B cell (primary cell): ENCODE measurements around the gene NYAP2. TPM values are rescaled to one million over a fixed set of nuclear protein-coding genes. Genes with fewer than 3 reads are reported as not detected.

ENCODE experiments used
- ATAC-seq: fragments of 200-7000 bp; cut with Tn5 transposase; one replicate; pipeline ENCODE4 v1.10.0; 2021; ENCODE audit warnings: low read depth, mild to moderate bottlenecking, moderate number of reproducible peaks, moderate library complexity
- CTCF ChIA-PET: fragments of 350-600 bp; sonication (Branson Sonifier 250); formaldehyde crosslinking; loops from one replicate; lab custom pipeline; 2021; ENCODE audit warnings: antibody characterized with exemption, inconsistent platforms; lab: Charles Lee
- POLR2A ChIA-PET: fragments of 350-600 bp; sonication (Branson Sonifier 250); formaldehyde crosslinking; loops from one replicate; lab custom pipeline; 2021; ENCODE audit warnings: antibody characterized with exemption; lab: Charles Lee
- DNase-seq: peaks from one replicate; pipeline ENCODE4 v3.0.0; 2013
- H2AFZ ChIP-seq: 2 replicates; pipeline ENCODE4 v1.6.1; 2012; ENCODE audit warnings: mild to moderate bottlenecking, low read depth, low read length; ENCODE audit not compliant: insufficient read depth, poor library complexity, severe bottlenecking
- H3K27ac ChIP-seq, 2 donors: 1 replicate in 1 of 2; 2 replicates in 1 of 2; pipeline ENCODE4 v1.5.1; 2012 to 2013; ENCODE audit warnings: low read length in 2 of 2, mild to moderate bottlenecking in 2 of 2, moderate library complexity in 1 of 2
- H3K27me3 ChIP-seq, 4 experiments: fragments of 200-600 bp in 1 of 4; sonication (generic) in 1 of 4; replicated peaks in 1 of 4; 1 replicate in 2 of 4; 2 replicates in 2 of 4; pipeline versions ENCODE4 v1.6.1 to v1.7.0; 2013 to 2016; ENCODE audit warnings: low read length in 3 of 4, mild to moderate bottlenecking in 2 of 4, mixed read lengths in 1 of 4, moderate library complexity in 1 of 4; ENCODE audit not compliant: insufficient read depth in 4 of 4, control insufficient read depth in 3 of 4; ENCODE audit errors: control extremely low read depth in 1 of 4
- H3K36me3 ChIP-seq, 2 experiments: replicated peaks in 1 of 2; 1 replicate in 1 of 2; 2 replicates in 1 of 2; pipeline versions ENCODE4 v1.6.1 to v1.7.1; 2013; ENCODE audit warnings: low read length in 1 of 2; ENCODE audit not compliant: insufficient read depth in 2 of 2, control insufficient read depth in 1 of 2; ENCODE audit errors: control extremely low read depth in 1 of 2, extremely low read depth in 1 of 2
- H3K4me1 ChIP-seq, 2 donors: fragments of 200-600 bp in 1 of 2; sonication (generic) in 1 of 2; 1 replicate in 1 of 2; 2 replicates in 1 of 2; pipeline versions ENCODE4 v1.5.1 to v1.6.1; 2013 to 2017; ENCODE audit warnings: low read length in 2 of 2; ENCODE audit not compliant: control insufficient read depth in 2 of 2, insufficient read depth in 2 of 2
- H3K4me2 ChIP-seq: replicated peaks from 2 replicates; pipeline ENCODE3; 2012; ENCODE audit warnings: mild to moderate bottlenecking, low read depth, low read length; ENCODE audit not compliant: poor library complexity, severe bottlenecking
- H3K4me3 ChIP-seq, 5 experiments: fragments of 200-600 bp in 1 of 5; sonication (generic) in 1 of 5; 1 replicate in 3 of 5; 2 replicates in 2 of 5; pipeline versions ENCODE4 v1.5.1 to v1.7.0; 2011 to 2016; ENCODE audit warnings: low read length in 4 of 5, mild to moderate bottlenecking in 4 of 5, low read depth in 2 of 5, control low read depth in 1 of 5, moderate library complexity in 1 of 5; ENCODE audit not compliant: insufficient read depth in 1 of 5; ENCODE audit errors: control extremely low read depth in 1 of 5, extremely low read depth in 1 of 5
- H3K79me2 ChIP-seq: fragments of 200-600 bp; sonication (generic); one replicate; pipeline ENCODE4 v1.6.0; 2016; ENCODE audit warnings: low read length; ENCODE audit not compliant: control insufficient read depth, insufficient read depth
- H3K9ac ChIP-seq: fragments of 200-600 bp; sonication (generic); 2 replicates; pipeline ENCODE4 v1.6.1; 2017; ENCODE audit warnings: mild to moderate bottlenecking, low read length, moderate library complexity
- H3K9me3 ChIP-seq, 3 donors: one replicate each; pipeline versions ENCODE4 v1.6.1 to v1.7.1; 2013; ENCODE audit warnings: low read length in 2 of 3; ENCODE audit not compliant: control insufficient read depth in 2 of 3, insufficient read depth in 1 of 3; ENCODE audit errors: control extremely low read depth in 1 of 3
- H4K20me1 ChIP-seq: 2 replicates; pipeline ENCODE4 v1.6.0; 2012; ENCODE audit warnings: mild to moderate bottlenecking, low read length; ENCODE audit not compliant: insufficient read depth, control insufficient read depth, poor library complexity, severe bottlenecking
- H3K27ac Mint-ChIP-seq: one replicate; pipeline ENCODE4 v1.8.0; 2021; ENCODE audit warnings: mixed read lengths
- H3K27me3 Mint-ChIP-seq: one replicate; pipeline ENCODE4 v1.8.0; 2021; ENCODE audit warnings: mixed read lengths
- H3K4me1 Mint-ChIP-seq: one replicate; pipeline ENCODE4 v1.8.0; 2021; ENCODE audit warnings: mixed read lengths
- H3K4me3 Mint-ChIP-seq: one replicate; pipeline ENCODE4 v1.8.0; 2021; ENCODE audit warnings: mixed read lengths
- H3K9me3 Mint-ChIP-seq: one replicate; pipeline ENCODE4 v1.8.0; 2022; ENCODE audit warnings: mixed read lengths; ENCODE audit not compliant: insufficient read depth
- EZH2 ChIP-seq: IDR thresholded peaks from 2 replicates; pipeline ENCODE4 v1.6.1; 2012; ENCODE audit warnings: borderline replicate concordance, low read depth, mild to moderate bottlenecking, moderate library complexity, low read length; ENCODE audit not compliant: insufficient read depth, poor library complexity, severe bottlenecking
- WGBS: methylation state at CpG from one replicate; pipeline ENCODE4 v1.1.5; 2013; ENCODE audit warnings: missing lambda C conversion rate; ENCODE audit not compliant: insufficient coverage; 5-methylcytosine and 5-hydroxymethylcytosine counted together
- intact Hi-C: fragments of 100-400 bp; cut with micrococcal nuclease; formaldehyde crosslinking; loops from one replicate; pipeline ENCODE4 v1.10.0; 2022
- polyA plus RNA-seq: library from polyadenylated mRNA; depleted of rRNA; stranded (reverse); fragments of >200 nt; gene quantifications from 2 replicates; pipeline ENCODE4 v1.2.3, GENCODE V29; 2012
- total RNA-seq, 2 donors: library from RNA; stranded (reverse); fragments of 120-200 nt in 1 of 2; gene quantifications; 1 replicate in 1 of 2; 2 replicates in 1 of 2; pipeline versions ENCODE4 v1.2.3 to v1.2.4, GENCODE V29; 2013 to 2022
- TF ChIP-seq, protein P1 (sequence below): fragments of 200-600 bp; IDR thresholded peaks from one replicate; pipeline ENCODE4 v1.8.0; 2022; ENCODE audit warnings: antibody characterized with exemption, mild to moderate bottlenecking

The NYAP2 gene
- total and polyA plus RNA-seq, 2 donors (not counting 1 experiment from before 2014, with no cell fraction given), result 0.12 to 0.17 TPM

- H3K9me3 ChIP-seq, result peaks cover 0 to 8% (median 0%) of the 10 kb centered on the region in 3 donors
- no peaks in the 10 kb centered on the region for H3K27me3 ChIP-seq
- Mint-ChIP-seq H3K9me3 (peaks cover 7% of the 10 kb centered on the region), H3K4me1 (peaks cover 3% of the 10 kb centered on the region), H3K27ac (no peak overlapping the region), H3K27me3 (peaks cover 3% of the 10 kb centered on the region), H3K4me3 (no peak overlapping the region)
- intact Hi-C loops, result no loop called here
- H3K9ac ChIP-seq, result no peak overlapping the region
- no peaks in the 10 kb centered on the region for H3K36me3 ChIP-seq
- ChIA-PET POLR2A (no interaction called here), CTCF (no interaction called here)
- H4K20me1 ChIP-seq, result no peaks in the 10 kb centered on the region
- no peak for ATAC-seq
- H3K4me3 ChIP-seq, result no peak overlapping the region
- no peak for DNase-seq
- no peak overlapping the region for H2AFZ ChIP-seq
- no peak for TF ChIP-seq EZH2
- TF ChIP-seq, protein P1, sequence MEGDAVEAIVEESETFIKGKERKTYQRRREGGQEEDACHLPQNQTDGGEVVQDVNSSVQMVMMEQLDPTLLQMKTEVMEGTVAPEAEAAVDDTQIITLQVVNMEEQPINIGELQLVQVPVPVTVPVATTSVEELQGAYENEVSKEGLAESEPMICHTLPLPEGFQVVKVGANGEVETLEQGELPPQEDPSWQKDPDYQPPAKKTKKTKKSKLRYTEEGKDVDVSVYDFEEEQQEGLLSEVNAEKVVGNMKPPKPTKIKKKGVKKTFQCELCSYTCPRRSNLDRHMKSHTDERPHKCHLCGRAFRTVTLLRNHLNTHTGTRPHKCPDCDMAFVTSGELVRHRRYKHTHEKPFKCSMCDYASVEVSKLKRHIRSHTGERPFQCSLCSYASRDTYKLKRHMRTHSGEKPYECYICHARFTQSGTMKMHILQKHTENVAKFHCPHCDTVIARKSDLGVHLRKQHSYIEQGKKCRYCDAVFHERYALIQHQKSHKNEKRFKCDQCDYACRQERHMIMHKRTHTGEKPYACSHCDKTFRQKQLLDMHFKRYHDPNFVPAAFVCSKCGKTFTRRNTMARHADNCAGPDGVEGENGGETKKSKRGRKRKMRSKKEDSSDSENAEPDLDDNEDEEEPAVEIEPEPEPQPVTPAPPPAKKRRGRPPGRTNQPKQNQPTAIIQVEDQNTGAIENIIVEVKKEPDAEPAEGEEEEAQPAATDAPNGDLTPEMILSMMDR, result no peak
- no peaks in the 10 kb centered on the region for H3K4me1 ChIP-seq
- no peaks in the 10 kb centered on the region for H3K79me2 ChIP-seq
- no peak overlapping the region for H3K4me2 ChIP-seq
- no peak overlapping the region for H3K27ac ChIP-seq
Measured at GRCh38 chr2:225569995-225570394, 170.5 kb downstream of the NYAP2 start.

DNA sequence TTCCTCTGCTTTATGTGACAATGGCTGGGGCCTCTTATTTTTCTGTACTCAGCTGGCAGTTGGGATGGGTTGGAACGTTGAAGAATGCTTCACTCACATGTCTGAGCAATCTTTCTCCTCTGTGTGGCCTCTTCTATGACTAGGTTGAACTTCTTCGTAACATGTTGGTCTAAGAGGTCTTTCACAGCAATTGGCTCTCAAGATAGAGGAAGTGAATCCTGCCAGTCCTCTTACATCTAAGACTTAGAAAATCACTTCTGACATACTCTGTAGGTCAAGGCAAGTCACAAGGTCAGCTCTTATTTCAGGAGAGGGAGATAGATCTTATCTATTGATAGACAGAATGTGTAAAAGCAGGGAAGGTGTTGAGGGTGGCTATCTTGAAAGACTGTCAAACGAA, 174.1 kb downstream of the NYAP2 start:
- Histone ChIP-seq H3K4me1 (no peaks in the 10 kb centered on the region), H3K27ac (no peak overlapping the region), H3K79me2 (no peaks in the 10 kb centered on the region), H2AFZ (no peak overlapping the region), H3K36me3 (no peaks in the 10 kb centered on the region), H3K27me3 (no peaks in the 10 kb centered on the region), H3K9ac (no peak overlapping the region), H3K4me2 (no peak overlapping the region), H4K20me1 (no peaks in the 10 kb centered on the region), H3K9me3 (peaks cover 0 to 8% (median 0%) of the 10 kb centered on the region in 3 donors), H3K4me3 (no peak overlapping the region)
- H3K4me1 Mint-ChIP-seq, result no peaks in the 10 kb centered on the region
- H3K27me3 Mint-ChIP-seq, result peaks cover 8% of the 10 kb centered on the region
- H3K27ac Mint-ChIP-seq, result no peak overlapping the region
- peaks cover 7% of the 10 kb centered on the region for H3K9me3 Mint-ChIP-seq
- ChIA-PET POLR2A (no interaction called here), CTCF (interaction anchor here (0.7 kb wide), 1 partner anchor 560 kb away, joined by 3 read pairs; no protein-coding TSS in a partner anchor)
- TF ChIP-seq EZH2, result no peak
- TF ChIP-seq, protein P1, result no peak
- DNase-seq (no peak), ATAC-seq (no peak)
- intact Hi-C loops, result no loop called here
- WGBS, result 100% methylated on average over 1 of the region's 3 CpGs
- H3K4me3 Mint-ChIP-seq, result no peak overlapping the region
